Epithelial cell of proximal tubule (primary cell): ENCODE data around the gene AKAP9. TPM values are rescaled to one million over a fixed set of nuclear protein-coding genes. Genes with fewer than 3 reads are reported as not detected.

Source experiments
- DNase-seq: peaks from one replicate; pipeline ENCODE4 v3.0.0-alpha.2; 2011; ENCODE audit warnings: low read depth
- H3K4me3 ChIP-seq: 2 replicates; pipeline ENCODE4 v1.5.1; 2011; ENCODE audit warnings: low read depth, mild to moderate bottlenecking, low read length
- total RNA-seq: library from RNA; depleted of rRNA; stranded (reverse); fragments of >200 nt; gene quantifications from 2 replicates; pipeline ENCODE4 v1.2.3, GENCODE V29; 2015
- TF ChIP-seq, protein P1 (sequence below): conservative IDR thresholded peaks from 2 replicates; pipeline ENCODE4 v1.5.1; 2012; ENCODE audit warnings: low read depth, mild to moderate bottlenecking, low read length

Gene AKAP9
- total RNA-seq, 1 donor from 2014 or later = 19.6 TPM

- DNase-seq = no peak
- TF ChIP-seq, protein P1, sequence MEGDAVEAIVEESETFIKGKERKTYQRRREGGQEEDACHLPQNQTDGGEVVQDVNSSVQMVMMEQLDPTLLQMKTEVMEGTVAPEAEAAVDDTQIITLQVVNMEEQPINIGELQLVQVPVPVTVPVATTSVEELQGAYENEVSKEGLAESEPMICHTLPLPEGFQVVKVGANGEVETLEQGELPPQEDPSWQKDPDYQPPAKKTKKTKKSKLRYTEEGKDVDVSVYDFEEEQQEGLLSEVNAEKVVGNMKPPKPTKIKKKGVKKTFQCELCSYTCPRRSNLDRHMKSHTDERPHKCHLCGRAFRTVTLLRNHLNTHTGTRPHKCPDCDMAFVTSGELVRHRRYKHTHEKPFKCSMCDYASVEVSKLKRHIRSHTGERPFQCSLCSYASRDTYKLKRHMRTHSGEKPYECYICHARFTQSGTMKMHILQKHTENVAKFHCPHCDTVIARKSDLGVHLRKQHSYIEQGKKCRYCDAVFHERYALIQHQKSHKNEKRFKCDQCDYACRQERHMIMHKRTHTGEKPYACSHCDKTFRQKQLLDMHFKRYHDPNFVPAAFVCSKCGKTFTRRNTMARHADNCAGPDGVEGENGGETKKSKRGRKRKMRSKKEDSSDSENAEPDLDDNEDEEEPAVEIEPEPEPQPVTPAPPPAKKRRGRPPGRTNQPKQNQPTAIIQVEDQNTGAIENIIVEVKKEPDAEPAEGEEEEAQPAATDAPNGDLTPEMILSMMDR = no peak
Observed at GRCh38 chr7:91988213-91988612, 47.6 kb downstream of the AKAP9 start.

DNA sequence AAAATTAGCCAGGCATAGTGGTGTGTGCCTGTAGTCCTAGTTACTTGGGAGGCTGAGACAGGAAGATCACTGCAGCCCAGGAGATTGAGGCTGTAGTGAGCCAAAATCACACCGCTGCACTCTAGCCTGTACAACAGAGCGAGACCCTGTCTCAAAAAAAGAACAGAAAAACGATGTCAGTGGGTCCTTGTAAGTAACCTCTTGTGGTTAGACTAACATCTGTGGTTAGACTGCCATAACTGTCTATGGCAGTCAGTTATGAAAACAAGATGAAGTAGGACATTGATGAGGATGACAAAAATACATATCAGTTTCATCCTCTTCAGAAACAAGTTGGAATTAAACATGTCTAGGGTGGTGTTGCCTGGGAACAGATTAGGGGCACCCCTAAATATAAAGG is 53.3 kb downstream of the AKAP9 start:
- no peak overlapping the region for H3K4me3 ChIP-seq
- TF ChIP-seq, protein P1 = no peak
- no peak for DNase-seq

More at GRCh38 chr7:91988213-91988612, 47.6 kb downstream of the AKAP9 start:
- H3K4me3 ChIP-seq = no peak overlapping the region

GRCh38 chr7:91995391-91996105 is 54.9 kb downstream of the AKAP9 start:
- no peak overlapping the region for H3K4me3 ChIP-seq
- DNase-seq = no peak
- TF ChIP-seq, protein P1 = no peak

DNA sequence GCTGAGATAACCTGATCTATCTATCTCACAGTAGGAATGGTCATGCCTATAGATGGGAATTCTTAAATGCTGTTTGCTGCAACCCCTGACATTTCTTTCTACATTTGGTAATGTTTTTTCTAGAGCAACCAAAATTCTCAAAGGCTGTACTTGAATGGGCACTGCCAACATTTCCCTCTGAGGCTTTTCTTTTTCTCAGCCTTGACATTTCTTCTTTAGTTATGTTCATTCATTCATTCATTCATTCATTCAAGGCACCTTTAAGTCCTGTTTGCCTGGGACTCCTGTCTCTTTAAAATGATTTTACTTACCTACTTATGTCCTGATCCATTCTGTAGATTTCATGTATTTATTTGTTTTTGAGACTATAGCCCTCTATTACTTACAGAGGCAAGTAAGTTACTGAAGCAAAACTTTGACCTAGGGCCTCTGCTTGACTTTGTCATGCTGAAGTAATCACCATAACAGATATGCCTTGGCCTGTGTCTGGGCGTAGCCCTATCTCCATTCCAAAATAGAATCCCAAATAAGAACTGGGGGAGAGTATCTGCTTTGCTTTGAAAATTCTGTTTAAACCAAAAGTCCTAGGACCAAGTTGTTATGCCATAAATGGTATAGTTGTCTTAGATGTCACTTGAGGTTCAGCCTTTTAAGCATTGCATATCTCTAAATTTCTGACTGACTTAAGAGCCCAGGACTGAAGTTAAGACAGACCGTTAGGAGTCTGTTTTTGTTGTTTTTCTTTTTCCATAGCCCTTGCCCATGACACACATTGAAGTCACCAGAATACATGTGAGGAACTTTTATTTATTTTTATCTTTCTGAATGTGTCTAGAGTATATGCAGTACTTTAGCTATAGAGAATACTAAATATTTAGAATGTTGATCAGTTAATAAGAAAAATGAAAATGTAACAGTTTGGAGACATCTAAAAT is 59.2 kb downstream of the AKAP9 start:
- no peak overlapping the region for H3K4me3 ChIP-seq
- DNase-seq = no peak
- TF ChIP-seq, protein P1 = no peak

- no peak overlapping the region for H3K4me3 ChIP-seq
- no peak for DNase-seq
- TF ChIP-seq, protein P1 = no peak
Observed at GRCh38 chr7:92002720-92003119, 62.1 kb downstream of the AKAP9 start.

DNA sequence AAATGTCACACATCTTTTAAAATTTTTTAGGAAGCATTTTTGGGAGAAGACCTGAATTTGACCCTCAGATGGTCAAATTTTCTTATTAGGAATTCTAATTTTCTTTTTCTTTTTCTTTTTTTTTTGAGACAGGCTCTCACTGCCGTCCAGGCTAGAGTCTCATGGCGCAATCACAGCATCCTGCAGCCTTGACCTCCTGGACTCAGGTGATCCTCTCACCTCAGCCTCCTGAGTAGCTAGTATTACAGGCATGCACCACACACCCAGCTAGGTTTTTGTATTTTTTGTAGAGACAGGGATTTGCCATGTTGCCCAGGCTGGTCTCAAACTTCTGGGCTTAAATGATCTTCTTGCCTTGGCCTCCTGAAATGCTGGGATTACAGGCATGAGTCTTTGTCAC is 65.4 kb downstream of the AKAP9 start:
- TF ChIP-seq, protein P1 = no peak
- DNase-seq = no peak
- no peak overlapping the region for H3K4me3 ChIP-seq
